HG03045 (cell line): ENCODE measurements around the gene CSTPP1.
A peak's percentile ranks its signal among the peaks of the same experiment; 100 is the strongest.

Source experiments
- ATAC-seq: cut with Tn5 transposase; IDR thresholded peaks from one replicate; pipeline ENCODE4 v1.9.1; 2021; ENCODE audit warnings: mild to moderate bottlenecking, moderate library complexity; ENCODE audit not compliant: unreplicated experiment

CSTPP1 gene

DNA sequence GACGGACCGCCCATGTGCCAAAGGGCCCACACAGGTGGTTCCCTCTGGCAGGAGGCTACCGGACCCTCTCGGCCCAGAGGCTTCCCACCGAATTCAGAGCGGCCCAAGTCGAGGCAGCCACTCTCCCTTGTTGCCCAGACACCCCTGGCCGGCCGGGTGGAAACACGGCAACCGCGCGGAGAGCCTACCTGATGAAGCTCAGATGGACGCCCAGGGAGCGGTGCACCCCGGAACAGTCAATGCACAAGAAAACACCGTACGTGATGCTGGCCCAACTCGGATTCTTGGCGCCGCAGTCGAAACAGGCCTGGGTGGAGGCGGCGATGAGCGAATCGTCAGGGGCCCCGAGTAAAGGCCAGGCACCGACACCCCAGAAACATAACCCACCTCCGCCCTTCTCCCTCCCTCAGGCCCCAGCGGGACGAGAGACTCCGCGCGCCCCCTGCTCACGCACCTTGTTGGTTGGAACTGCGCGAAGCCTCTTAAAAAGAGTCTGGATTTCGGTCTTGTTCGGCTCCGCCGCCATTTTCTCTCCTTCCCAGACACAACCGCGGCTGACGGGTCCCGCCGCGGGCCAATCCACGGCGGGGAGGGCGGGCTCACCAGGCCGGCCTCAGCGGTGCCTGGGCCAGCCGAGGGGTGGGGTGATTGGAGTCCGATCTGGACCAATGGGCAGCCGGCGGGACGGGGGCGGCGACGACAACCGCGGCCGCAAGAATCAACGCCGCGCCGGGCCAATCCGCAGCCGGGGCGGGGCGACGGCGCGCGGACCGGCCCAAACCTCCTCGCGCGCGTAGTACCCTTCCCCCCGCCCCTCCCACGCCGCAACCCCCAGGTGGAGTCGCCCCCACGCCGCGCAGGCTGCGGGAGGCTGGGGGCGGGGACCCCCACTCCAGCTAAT is 240.0 kb downstream of the CSTPP1 start, which contains the start of gene ARFGAP2:
Gene ARFGAP2 (minus strand): TSS at position 552 of the 901 bp plus-strand sequence. CDS start 26 bp downstream, at position 526.
- peak; percentile 90 for ATAC-seq

DNA sequence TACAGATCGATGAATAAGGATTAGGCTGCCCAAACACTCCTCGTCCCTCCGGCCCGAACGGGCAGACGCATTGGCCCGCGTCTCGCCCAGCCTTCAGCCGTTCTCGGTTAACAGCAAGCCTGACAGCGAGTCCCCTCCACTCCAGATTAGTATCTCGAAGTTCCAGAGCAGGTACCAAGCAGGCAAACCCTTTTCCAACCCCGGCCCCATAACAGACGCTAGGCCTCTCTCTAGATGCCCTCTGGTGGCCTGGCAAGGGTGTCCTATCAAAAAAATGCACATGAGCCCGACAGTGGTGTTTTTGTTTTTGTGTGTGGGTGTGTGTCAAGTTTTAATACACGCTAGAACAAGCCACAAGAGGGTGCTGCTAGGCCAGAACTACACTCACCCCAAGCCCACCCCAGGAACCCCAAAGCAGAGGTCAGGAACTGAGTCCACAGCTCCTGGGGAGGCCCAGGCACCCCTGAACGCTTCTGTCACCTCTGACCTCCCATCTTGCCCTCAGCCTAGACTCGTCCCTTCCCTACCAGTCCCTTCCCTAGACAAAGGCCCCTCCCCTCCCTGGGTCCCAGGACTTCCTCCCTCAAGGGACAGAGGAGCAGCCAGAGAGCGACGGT is 240.8 kb downstream of the CSTPP1 start:
- ATAC-seq, result peak; percentile 43

DNA sequence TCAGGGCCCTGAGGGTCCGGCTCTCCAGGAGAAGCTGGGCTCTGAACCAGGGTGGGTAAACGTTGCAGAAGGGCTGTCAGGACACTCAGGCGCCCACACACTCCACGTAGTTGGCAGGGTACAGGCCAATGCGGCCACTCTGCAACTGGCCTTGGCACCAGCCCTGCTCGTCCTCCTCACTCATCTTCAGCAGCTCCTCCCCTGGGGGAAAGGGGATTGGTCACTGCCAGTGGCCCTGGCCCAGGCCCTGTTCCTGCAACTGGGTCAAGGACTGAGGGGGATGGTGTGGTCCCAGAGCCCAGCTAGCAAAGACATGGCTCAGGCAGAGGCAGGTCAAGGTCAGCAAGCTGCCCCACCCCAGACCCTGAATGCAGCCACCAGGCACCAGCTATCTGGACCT is 241.3 kb downstream of the CSTPP1 start:
- ATAC-seq, result no peak

DNA sequence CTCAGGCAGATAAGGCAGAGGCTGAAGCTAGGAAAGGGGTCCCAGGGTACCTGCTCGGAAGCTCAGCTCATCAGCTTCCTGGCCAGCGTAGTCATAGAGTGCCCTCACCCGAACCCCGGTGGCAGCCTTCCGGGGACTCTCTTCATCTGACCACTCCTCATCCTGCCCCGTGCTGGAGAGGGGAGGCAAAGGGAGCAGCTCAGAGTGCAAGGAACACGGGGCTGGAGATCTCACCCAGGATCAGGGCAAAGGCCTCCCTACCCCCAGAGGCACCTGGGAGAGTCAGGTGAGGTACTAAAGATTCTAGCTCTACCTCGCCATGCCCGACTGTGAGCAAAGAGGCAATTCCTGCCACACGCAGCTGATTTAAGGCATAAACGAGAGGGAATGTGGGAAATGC is 241.8 kb downstream of the CSTPP1 start:
- ATAC-seq, result no peak

DNA sequence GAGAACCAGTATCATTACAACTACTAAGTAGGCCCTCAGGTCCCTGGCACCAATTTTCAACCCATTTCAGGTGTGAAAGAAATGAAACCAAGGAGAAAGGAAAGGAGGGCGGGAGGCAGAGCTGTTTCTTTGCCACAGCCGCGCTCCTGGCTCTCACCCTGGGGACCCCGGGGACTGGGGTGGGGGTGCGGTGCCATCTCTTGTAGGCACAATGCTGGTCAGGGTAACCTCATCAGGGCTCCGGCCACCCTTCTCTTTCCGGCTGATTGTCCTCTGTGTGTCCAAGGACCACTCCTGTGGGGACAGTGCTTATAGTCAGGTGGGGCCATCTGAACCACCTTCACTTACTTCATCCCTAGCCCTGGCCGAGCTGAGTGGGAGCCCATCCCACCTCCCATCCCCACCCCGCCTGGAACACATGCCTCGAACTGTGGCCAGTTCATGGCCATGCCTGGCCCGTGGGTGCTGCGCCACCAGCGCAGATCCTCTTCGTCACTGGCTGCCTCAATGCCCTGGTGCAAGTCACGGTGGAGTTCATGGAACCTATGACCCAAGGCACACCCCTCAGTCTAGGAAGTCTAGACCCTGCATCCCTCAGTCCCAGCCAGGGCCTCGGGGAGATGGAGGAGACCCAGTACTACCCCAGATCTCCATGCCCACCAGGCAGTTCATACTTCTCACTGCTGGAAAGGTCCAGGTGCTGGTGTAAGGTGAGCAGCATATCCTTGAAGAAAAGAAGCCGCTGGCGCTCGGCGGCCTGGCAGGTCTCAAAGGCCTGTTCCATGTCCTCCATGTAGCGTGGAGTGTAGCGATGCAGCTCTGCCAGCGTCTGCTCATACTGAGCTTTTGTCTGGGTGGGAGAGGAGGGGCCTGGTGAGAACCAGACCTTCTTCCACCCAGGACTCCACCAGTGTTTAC is 242.4 kb downstream of the CSTPP1 start:
- no peak for ATAC-seq

DNA sequence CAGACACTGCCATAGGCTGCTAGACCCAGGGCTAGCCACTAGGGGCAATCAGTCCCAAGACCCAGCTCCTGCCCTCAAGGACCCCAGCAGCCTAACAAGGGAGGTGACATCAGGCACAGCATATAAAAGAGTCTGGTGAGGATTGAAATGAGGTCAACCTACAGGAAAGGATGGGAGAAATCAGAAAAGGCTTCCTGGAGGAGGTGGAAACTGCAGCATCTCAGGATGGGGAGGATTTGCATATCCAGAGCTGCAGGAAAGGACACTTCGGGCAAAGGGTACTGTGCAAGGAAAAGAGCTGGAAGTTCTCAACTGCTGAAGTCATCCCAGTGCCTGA is 243.1 kb downstream of the CSTPP1 start:
- no peak for ATAC-seq

DNA sequence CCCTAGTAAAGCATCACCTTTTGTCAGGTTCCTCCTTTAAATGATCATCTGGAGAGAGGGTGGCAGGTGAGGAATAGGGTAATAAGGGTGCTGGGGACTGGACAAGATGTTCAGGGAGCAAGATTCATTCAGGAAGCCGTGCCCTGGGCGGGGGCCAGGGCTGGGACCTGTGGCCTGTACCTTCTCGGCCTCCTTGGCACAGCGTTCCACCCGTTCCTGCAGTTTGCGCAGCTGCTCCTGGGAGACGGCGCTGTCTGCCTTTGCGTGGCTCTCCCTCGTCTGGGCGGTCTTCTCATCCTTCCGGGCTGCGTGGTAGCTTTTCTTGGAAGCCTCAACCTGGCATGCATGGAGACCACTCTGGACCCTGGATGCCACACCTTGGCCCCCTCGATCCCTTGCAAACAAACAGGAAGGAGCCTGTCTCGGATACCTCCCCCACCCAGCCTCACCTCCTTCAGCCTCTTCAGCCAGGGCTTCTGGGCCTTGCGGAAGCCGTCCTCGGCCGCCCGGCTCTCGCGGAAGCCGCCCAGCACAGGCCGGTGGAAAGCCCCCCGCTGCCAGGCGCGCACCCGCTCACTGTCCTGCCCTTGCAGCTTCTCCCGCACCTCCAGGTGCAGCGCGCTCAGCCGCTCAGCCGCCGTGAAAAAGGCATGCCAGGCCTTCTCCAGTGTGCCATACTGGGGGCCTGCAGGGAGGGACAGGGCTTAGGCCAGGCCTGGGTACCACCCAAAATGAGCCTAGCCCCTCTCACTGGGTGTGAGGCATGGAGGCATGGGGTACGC is 243.6 kb downstream of the CSTPP1 start:
- no peak for ATAC-seq

DNA sequence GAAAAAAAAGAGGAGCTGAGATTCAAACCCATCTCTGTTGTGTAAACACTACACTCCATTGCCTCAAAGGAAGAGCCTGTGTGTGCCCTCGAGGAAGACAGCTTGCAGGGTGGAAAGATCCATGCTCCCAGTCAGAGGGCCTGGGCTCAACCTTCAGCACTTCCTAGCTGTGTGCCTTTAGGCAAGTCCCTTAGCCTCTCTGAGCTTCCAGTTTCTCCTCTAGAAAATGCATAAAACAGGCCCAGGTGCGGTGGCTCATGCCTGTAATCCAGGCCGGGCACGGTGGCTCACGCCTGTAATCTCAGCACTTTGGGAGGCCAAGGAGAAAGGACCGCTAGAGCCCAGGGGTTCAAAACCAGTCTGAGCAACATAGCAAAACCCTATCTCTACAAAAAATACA is 244.7 kb downstream of the CSTPP1 start:
- ATAC-seq, result no peak

DNA sequence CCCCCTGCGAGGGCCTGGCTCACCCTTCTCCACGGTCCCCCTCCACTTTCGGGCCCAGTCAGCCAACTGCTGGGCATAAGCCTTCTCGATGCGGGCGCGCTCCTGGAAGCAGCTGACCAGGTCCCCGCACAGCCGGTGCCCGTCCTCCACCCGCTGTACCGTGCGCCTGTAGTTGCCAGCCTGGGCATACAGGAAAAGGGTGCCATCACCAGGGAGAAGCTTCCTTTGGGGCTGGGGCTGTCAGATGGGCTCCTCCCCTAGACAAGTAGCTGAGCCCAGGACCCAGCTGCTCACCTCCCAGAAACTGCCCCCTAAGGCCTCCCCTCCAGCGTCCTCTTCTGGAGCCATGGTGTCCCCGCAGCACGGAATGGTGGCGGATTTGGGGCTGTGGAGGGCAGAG is 245.8 kb downstream of the CSTPP1 start:
- no peak for ATAC-seq

DNA sequence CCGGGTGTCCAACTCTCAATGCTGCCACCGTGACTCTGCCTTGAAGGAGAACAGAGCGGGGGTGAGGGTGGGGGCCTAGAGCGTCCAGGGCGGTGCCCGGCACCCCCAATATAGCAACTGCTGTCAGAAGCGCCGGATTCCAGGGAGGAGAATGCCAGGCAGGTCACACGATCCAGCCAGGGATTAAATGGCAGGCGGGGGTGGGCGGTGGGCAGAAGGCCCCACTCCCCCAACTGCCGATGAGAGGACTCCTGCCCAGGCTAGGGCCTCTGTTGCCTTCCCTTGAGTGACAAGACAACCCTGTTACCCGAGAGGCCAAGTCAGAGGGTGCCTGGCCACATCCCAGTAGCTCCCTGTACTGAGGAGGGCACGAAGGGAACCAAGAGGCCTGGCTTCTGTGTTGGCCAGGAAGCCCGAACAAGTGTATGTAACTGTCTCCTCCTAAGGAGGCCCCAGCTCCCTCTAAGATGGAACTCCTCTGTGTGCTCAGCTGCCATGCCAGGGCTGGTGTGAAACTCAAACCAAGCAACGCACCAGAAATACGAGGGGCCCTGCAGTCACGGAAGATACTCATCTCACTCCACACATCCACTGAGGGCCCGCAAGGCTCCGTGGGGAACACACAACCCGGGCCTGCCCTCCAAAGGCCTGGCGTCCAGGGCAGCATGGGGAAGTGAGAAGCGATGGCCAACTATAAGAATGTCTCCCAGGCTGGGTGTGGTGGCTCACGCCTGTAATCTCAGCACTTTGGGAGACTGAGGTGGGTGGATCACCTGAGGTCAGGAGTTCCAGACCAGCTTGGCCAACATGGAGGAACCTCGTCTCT is 246.7 kb downstream of the CSTPP1 start:
- no peak for ATAC-seq

DNA sequence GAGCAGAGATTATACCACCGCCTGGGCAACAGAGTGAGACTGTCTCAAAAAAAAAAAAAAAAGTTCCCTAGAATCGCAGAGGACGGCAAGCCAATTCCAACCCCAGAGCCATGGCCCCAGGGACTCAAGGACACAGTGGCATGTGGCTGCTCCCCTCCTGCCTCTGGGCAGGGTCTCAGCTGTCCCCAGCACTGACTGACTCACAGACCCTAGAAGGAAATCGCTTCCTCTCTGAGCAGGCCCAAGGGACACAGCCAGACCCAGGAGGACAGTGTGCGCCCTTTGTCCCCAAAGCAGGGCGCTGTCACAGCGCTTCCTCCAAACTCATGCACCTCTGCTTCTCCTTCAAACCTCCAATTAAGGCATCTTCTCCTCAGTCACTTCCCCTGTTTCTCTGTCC is 247.4 kb downstream of the CSTPP1 start:
- no peak for ATAC-seq

DNA sequence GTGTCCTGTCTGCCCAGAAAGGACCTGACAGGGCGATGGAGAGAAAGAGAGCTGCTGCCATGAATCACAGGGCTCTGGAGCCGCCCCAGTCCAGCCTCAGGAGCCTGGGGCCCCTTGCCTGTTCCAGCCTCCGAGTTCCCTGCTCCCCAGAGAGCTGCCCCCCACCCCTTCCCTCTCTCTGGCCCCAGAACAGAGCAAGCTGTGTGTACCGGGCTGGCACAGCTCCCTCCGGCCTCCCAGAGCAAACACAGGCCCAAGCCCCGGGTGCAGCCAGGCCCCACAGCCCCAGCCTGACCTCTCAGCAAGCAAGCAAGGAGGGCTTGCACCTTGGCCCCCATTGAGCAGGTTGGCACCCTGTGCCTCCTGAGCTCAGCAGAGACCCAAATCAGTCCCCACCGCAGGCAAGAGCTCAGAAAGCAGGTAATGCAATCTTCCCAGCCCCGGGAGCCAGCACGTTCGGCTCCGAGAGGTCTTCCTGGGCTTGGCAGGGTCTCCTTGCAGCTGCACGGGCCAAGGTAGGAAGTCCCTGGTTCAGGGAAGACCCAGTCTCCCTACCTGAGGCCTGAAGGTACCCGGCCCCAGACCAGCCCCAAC is 248.2 kb downstream of the CSTPP1 start:
- no peak for ATAC-seq

DNA sequence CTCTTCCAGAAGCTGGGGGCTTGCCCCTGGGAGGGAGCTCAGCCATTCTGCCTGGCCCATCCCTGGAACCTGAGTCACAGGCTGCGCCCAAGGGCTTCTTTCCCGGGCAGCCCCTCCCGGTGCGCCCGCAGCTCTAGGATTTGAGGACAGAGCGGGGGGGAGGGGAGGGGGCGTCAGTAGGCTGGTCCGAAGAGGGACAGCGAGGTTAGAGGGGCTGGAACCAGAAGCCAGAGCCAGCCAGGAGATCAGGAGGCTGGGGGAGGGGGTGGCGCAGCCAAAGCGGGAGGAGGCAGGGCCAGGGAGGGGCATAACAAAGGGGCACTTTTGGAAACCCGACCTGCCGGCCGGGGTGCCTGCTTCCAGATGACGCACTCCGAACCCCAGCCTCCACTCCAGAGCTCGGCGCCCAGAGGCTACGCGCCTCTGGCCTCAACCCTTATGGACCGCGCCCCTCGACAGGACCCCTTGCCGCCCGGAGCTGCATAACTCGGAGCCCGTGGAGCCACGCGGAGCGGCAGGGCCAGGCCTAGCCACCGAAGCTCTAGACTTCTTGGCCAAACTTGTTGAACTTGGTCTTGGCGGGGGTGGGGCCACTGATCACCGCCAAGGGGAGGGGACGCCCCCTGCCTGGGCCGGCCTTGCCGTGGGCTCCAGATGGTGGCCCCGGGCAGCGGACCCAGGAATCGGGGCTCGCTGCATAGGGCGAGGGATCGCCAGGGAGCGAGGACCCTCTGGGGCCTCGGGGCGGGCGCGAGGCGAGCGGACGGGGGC is 248.9 kb downstream of the CSTPP1 start:
- ATAC-seq, result no peak

DNA sequence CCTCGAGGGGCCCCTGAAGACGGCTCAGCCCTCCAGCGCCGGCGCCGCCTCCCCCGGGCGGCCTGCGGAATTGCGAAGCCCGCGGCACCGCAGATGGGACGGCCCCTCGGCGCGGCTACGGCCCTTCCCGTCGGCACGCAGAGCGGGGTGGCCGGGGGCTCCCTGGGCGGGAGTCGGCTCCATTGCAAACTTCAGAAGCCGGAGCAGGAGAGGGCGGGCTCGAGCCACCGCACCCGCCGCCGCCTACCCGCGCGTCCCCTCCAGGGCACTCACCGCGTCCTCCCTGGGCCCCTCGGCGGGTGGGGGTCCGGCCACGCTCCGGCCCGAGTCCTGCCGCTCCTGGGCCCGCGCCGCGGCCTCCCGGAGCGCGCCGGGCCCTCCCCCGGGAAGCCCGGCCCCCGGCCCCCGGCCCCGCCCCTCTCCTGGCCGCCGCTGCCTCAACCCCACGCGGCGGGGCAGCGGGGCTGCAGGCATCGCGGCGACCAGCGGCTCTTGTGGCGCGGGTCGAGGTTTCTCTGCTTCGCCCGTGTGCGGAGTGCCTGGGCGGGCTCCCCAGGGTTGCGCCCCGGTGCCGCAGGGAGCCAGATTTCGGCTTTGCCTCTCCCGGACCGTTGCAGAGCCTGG is 249.6 kb downstream of the CSTPP1 start, which contains the start of gene PACSIN3:
Gene PACSIN3 (minus strand): TSS at position 359 of the 624 bp plus-strand sequence. CDS start 3,707 bp downstream, outside the sequence.
- ATAC-seq, result peak; percentile 64

DNA sequence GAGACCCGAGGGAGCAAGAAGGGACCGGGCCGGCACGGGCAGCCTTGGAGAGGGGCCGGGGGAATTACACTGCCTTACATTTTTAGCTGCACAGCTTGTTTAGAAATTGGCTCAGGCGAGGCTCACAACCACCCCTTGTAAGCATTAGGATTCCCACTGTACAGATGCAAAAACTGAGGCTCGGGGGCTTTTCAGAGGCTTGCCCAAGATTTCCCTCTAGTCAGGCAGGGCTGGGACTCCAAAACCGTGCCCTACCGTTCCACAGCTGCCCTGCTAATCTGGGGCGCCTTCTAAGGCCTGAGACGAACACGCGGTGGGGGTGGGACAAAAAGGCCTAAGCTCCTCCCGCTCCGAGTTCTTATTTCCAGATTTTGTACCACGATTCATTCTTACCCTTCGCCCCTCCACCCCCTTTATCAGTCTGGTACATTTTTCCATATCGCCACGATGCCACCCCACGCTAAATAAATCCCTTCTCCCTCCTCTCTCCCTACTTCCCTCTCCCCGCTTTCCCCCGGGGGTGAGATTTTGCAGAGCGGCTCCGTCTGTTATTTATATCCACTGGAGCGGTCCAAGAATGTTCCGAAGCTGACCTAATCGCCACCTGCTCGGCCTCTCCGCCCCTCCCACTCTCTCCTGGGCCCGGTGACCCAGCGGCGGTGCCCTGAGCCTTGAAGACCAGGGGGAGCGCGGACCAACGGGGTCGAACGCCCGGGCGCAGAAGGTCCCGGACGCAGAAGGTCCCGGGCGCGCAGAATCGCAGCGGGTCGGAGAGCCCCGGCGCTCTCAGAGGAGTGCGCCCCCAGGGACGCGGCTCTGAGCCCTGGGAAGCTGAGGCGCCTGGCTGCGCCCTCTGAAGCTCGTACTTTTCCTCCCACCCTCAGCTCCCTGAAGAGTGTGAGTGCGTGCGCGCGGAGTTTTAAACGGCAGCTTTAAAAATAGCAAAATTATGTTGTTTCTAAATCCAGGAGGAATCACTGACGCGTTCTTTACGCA is 250.4 kb downstream of the CSTPP1 start:
- ATAC-seq, result peak; percentile 15

DNA sequence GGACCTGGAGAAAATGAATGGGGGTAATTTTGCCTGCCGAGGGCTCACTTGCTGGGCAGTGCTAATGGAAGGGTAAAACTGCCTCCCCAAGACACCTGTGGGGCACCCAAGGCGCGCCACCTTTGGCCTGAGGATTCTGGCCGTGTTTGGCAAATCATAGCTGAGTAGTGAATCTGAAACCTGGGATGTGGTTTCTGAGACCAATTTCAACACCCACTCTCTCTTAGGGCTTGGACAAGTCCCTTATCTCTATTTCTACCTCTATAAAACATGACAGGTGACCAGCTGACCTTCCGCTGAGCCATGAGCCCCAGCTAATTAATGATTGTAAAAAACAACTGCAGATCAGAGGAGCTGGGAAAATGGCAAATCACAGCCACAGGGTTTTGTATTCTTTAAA is 251.2 kb downstream of the CSTPP1 start:
- no peak for ATAC-seq

DNA sequence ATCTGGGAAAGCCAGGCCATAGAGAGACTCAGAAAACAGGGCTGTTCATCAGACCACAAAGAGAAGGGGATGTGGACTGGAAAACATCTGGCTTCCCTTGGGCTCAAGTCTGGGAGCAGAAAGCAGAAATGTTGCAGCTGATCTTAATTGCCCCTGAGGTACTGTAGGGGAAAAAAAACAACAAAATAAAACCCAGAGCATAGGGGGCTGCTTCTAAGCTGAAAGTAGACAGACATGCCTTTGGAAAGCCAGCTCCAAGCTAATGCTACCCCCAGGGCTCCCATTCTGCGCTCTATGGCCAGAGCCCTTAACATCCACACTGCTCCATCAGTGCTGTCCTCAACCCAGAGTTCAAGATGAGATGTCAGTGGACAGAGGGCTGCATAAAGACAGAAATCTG is 251.7 kb downstream of the CSTPP1 start:
- ATAC-seq, result no peak
